ENCODE measurements around the gene NGEF. TPM values are rescaled to one million over a fixed set of nuclear protein-coding genes. Genes with fewer than 3 reads are reported as not detected.
A peak's percentile ranks its signal among the peaks of the same experiment; 100 is the strongest.

Gene NGEF
- total RNA-seq, 1 experiment from 2014 or later, result 35.4 TPM

- no peak for DNase-seq (ENCODE audit: low read depth)
These were observed 140.2 kb downstream of the NGEF start for GRCh38 chr2:232872826-232873225.

GRCh38 chr2:232871835-232872736 is 141.0 kb downstream of the NGEF start:
- peak; percentile 43 for DNase-seq (ENCODE audit: low read depth)

- no peak for DNase-seq (ENCODE audit: low read depth)
These were observed 141.6 kb downstream of the NGEF start for GRCh38 chr2:232871418-232871834.

- no peak for DNase-seq (ENCODE audit: low read depth)
These were observed 142.2 kb downstream of the NGEF start for GRCh38 chr2:232870766-232871371.

GRCh38 chr2:232870018-232870765 is 142.9 kb downstream of the NGEF start, which contains the start of gene SNORC:
SNORC (plus strand) TSS chr2:232870264; CDS start chr2:232870342, 78 bp downstream.
- no peak for DNase-seq (ENCODE audit: low read depth)

DNA sequence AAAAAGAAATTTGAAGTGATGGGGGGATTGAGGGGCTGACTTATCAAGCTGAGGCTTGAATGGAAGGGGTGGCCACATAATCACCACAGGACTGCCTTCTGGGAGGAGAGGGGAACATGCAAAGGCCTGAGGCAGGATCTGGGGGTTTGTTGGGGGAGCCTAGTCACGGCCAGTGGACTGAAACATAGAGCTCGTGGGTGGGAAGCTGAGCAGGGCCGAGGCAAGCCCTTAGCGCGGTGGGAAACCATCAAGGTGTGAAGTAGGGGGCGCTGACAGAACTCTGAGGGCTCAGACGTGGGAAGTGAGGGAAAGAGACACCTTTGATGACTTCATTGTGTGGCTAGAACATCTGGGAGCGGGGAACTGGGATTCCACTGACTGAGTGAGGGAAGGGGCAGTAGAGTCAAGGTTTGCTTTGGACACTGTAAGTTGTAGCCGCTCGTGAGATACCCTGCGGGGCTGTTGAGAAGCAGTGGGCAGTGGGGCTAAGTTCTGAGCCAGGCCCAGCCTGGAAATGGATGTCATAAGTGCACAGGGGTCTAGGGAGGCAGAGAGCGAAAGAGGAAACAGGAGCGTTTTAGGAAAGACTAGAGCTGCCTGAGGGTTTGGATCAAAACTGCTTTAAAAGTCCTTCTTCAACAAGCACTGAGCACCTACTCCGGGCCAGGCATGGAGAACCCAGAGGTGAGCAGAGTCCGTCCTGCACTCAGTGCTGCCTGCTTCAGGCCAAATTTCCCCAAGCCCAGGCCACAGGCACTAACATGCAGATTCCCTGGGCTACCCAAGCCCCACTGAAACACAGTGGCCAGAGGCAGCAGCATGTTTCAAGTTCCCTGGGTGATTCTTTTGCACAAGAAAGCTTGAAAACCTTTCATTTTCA is 143.7 kb downstream of the NGEF start:
- DNase-seq (ENCODE audit: low read depth), result no peak

- no peak for DNase-seq (ENCODE audit: low read depth)
These were observed 147.0 kb downstream of the NGEF start for GRCh38 chr2:232866104-232866503.

- DNase-seq (ENCODE audit: low read depth), result no peak
These were observed 147.9 kb downstream of the NGEF start for GRCh38 chr2:232865165-232865564.

GRCh38 chr2:232863996-232864395 is 149.1 kb downstream of the NGEF start:
- DNase-seq (ENCODE audit: low read depth), result no peak

DNA sequence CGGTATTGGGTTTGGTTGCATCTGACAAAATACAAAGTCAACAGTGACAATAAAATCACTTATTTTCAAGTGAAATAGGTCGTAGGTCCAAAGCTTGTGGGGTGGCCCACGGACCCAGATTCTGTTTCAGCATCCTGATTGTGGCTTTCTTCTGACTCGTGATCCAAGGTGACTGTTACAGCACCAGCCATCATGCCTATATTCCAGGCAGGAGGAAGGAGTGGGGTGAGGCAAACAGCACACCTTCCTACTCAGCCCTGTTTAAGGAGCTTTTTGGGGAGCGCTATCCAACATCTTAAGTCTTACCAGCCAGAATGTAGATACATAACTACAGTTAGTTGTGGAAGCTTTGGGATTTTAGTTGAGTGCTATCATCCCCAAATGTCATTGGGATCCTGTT is 151.7 kb downstream of the NGEF start:
- DNase-seq (ENCODE audit: low read depth), result no peak

DNA sequence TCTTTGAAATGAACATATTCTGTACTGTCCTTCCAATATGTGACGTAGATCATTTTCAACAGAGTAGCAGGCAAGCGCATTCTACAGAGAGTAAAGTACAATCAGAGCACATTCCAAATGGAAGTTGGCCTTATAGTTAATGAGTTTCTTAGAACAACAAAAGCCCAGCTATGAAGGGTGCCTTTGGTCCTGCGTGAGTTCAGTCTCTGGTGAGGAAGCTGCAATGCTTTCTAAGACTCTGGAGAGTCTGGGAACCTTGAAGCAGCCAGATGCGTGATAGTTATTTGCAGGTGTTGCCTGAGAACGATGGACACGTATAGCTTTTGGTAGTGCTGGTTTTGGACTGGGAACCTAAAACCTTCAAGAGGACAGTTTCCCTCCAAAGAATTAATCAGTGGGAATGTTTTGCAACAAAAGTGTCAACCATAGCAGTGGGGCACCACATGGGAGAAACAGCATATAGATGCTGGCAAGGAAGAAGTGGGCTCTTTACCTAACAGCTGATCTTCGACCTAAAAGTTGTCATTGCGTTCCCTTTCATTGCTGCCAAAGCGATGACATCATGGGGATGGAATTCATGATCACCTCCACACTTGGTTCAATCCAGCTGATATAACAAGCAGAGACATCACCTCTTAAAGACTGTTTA is 152.3 kb downstream of the NGEF start:
- no peak for DNase-seq (ENCODE audit: low read depth)

- no peak for DNase-seq (ENCODE audit: low read depth)
These were observed 153.6 kb downstream of the NGEF start for GRCh38 chr2:232859385-232859916.

DNA sequence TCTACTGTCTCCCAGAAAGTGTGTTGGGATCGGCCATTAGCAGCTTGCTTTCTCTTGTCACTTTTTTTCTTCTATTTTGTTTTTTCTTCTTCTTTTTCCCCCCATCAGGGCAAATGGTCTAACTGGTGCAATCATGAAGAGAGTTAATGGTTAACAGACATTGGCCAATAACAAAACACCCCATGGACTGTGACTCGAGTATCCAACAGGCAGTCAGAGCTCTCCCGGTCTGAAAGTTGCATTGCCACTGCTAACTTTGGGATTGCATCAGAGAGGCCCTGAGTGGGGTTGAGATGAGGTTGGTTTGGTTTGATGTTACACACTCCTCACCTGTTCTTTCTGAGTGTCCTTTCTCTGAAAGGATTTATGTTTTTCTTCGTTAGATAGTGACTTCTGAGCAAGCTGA is 155.9 kb downstream of the NGEF start:
- DNase-seq (ENCODE audit: low read depth), result no peak

DNA sequence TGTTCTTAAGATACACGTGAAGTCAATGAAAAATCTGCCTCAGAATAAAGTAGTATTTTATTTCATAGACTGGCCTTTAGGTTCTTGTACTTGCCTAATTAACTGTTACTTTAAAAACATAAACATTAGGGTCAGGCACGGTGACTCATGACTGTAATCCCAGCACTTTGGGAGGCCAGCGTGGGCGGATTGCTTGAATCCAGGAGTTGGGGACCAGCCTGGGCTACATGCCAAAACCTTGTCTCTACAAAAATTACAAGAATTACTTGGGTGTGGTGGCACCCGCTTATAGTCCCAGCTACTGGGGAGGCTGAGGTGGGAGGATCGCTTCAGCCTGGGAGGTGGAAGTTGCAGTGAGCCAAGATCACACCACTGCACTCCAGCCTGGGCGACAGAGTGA is 159.0 kb downstream of the NGEF start:
- peak; percentile 93 for DNase-seq (ENCODE audit: low read depth)

DNA sequence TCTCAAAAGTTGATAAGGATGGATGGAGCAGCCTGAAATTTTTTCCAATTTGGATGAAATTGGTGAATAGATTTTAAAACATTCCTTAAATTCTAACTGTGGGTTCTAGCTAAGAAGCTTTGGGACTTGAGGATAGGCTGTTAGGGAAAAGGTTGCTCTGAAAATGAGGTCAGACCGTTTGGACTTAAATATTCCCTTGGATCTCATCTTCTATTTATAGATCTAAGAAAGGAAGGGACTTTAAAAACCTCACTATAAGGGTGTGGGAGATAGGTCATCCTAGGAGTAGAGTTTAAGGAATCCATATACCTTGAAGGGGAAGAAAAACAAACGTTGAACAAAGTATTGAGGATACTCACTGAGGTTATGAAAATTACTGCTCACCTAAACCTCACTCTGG is 160.4 kb downstream of the NGEF start:
- DNase-seq (ENCODE audit: low read depth), result no peak

- DNase-seq (ENCODE audit: low read depth), result peak; percentile 75
These were observed 161.0 kb downstream of the NGEF start for GRCh38 chr2:232852081-232852480.

DNA sequence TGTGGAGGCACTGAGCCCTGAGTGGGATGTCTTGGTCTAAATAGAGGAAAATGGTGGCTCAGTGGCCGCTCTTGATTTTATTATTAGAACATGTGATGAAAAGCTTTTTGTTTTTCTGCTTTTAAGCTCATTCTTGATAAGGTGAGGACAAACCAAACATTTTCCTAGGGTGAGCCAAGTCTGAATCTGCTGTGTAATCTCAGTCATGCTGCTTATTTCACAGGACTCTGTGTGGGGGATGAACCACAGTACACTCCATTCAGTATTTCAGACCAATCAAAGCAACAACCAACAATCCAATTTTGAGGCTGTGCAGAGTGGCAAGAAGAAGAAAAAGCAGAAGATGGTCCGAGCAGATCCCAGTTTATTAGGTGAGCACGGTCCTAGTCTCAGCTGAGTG is 163.0 kb downstream of the NGEF start:
- DNase-seq (ENCODE audit: low read depth), result no peak

GRCh38 chr2:232846055-232846454 is 167.0 kb downstream of the NGEF start:
- DNase-seq (ENCODE audit: low read depth), result no peak

DNA sequence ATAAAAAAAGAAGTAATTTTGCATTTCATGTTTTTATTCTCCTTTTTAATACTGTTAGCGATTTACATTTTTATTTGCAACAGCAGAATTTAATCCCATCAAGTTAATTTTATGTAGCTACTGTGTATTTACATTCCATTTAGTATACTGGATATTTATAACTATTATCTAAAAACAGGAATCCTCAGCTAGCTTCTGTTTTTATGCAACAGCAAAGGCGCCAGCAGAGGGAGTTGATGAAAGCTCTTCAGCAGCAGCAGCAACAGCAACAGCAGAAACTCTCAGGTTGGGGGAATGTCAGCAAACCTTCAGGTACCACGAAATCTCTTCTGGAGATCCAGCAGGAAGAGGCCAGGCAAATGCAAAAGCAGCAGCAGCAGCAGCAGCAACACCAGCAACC is 169.2 kb downstream of the NGEF start:
- no peak for DNase-seq (ENCODE audit: low read depth)

DNA sequence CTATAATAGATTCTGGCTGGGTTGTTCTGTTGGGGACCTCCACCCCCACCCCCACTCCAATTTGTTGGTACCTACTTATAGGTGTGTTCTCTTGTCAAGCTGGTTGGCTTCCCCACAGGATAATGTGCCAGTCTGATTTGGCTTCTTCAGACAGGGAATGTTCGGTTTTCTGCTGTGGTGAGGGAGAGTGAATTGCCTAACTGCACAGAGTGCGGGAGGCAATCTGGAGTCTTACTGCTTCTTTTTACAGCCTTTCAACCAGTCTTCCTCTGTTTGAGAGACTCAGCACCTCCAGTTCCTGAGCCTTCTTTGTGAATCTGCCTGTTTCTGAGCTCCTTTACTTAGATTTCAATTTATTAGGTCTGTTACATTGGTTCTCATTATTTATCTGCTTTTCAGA is 170.4 kb downstream of the NGEF start:
- DNase-seq (ENCODE audit: low read depth), result no peak
